T-helper 17 cell (primary cell): Measurements from ENCODE around the gene USP50. TPM values are rescaled to one million over a fixed set of nuclear protein-coding genes. Genes with fewer than 3 reads are reported as not detected.
"Not testable (repeated sequence)": the region's sequence is repeated elsewhere in the genome, so short reads cannot be mapped to it uniquely, and the experiment has no call there.

Experiments used
- ATAC-seq: fragments of 150-1000 bp; cut with Tn5 transposase; 2 replicates; pipeline ENCODE4 v1.10.0; 2021; ENCODE audit warnings: mild to moderate bottlenecking, moderate library complexity
- DNase-seq, 3 donors: peaks; one replicate each; pipeline versions ENCODE4 v3.0.0 to v3.0.0-alpha.2; 2020 to 2021
- H3K9me3 ChIP-seq: one replicate; pipeline ENCODE4 v1.7.0; 2013; ENCODE audit warnings: low read length, mild to moderate bottlenecking; ENCODE audit not compliant: control insufficient read depth, poor library complexity, severe bottlenecking
- H3K27ac Mint-ChIP-seq: one replicate; pipeline ENCODE4 v1.8.0; 2022; ENCODE audit warnings: mild to moderate bottlenecking, moderate library complexity, mixed read lengths
- H3K27me3 Mint-ChIP-seq: one replicate; pipeline ENCODE4 v1.8.0; 2022; ENCODE audit warnings: mixed read lengths
- H3K36me3 Mint-ChIP-seq: one replicate; pipeline ENCODE4 v1.8.0; 2022; ENCODE audit warnings: low read depth, mixed read lengths
- H3K4me1 Mint-ChIP-seq: one replicate; pipeline ENCODE4 v1.8.0; 2022; ENCODE audit warnings: mild to moderate bottlenecking, mixed read lengths
- H3K4me3 Mint-ChIP-seq: one replicate; pipeline ENCODE4 v1.8.0; 2022; ENCODE audit warnings: mild to moderate bottlenecking, moderate library complexity, mixed read lengths
- total RNA-seq, 4 donors: library from RNA in 2 of 4; stranded (reverse) in 2 of 4; gene quantifications; one replicate each; pipeline ENCODE4 v1.2.3 and lab custom pipeline; 2022 to 2026

USP50 gene
- total RNA-seq, 2 donors from 2014 or later, result 0.76 TPM; not detected in 1

GRCh38 chr15:50494547-50494946 is 51.9 kb downstream of the USP50 start:
- H3K4me1 Mint-ChIP-seq, H3K27ac Mint-ChIP-seq, H3K27me3 Mint-ChIP-seq, H3K4me3 Mint-ChIP-seq, ATAC-seq, DNase-seq, H3K9me3 ChIP-seq, H3K36me3 Mint-ChIP-seq: not testable (repeated sequence)

- no peak overlapping the region for H3K27ac Mint-ChIP-seq
- DNase-seq (no peak), ATAC-seq (no peak)
- H3K36me3 Mint-ChIP-seq, result peaks cover 6% of the 10 kb centered on the region
- no peaks in the 10 kb centered on the region for H3K9me3 ChIP-seq
- H3K4me1 Mint-ChIP-seq, result no peaks in the 10 kb centered on the region
- H3K27me3 Mint-ChIP-seq, result no peaks in the 10 kb centered on the region
- H3K4me3 Mint-ChIP-seq, result no peak overlapping the region
Observed at GRCh38 chr15:50493625-50494024, 52.8 kb downstream of the USP50 start.

DNA sequence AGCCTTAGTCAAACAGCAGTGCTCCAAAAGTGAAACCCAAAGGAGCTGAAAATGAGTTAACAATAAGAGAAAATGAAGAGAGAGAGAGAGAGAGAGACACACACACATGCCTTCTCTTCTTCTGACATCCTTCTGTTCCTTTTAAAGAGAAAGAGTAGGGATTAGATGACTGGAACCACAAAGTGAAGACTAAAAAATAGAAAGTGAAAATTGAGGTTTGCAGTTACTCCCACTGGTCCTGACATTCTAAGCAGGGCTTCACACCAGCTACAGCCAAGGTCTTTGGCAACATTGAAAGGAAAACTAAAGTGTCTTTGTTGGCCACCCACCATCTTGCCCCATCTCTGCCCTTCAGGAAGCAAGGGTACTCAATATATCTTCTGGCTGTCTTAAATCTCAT is 59.2 kb downstream of the USP50 start:
- no peak for DNase-seq
- ATAC-seq, result no peak
- no peaks in the 10 kb centered on the region for H3K9me3 ChIP-seq
- H3K27me3 Mint-ChIP-seq, result no peaks in the 10 kb centered on the region
- H3K36me3 Mint-ChIP-seq, result peaks cover 6% of the 10 kb centered on the region
- H3K27ac Mint-ChIP-seq, result no peak overlapping the region
- H3K4me3 Mint-ChIP-seq, result no peak overlapping the region
- peaks cover 3% of the 10 kb centered on the region for H3K4me1 Mint-ChIP-seq

GRCh38 chr15:50485389-50485788 is 61.1 kb downstream of the USP50 start:
- Mint-ChIP-seq H3K36me3 (peaks cover 15% of the 10 kb centered on the region), H3K4me3 (no peak overlapping the region), H3K4me1 (peaks cover 10% of the 10 kb centered on the region), H3K27ac (no peak overlapping the region), H3K27me3 (no peaks in the 10 kb centered on the region)
- H3K9me3 ChIP-seq, result no peaks in the 10 kb centered on the region
- ATAC-seq, result no peak
- DNase-seq, result no peak

GRCh38 chr15:50484781-50485180 is 61.7 kb downstream of the USP50 start:
- Mint-ChIP-seq H3K27me3 (no peaks in the 10 kb centered on the region), H3K4me1 (peaks cover 10% of the 10 kb centered on the region), H3K27ac (no peak overlapping the region), H3K4me3 (no peak overlapping the region), H3K36me3 (peaks cover 13% of the 10 kb centered on the region)
- ATAC-seq (no peak), DNase-seq (no peak)
- no peaks in the 10 kb centered on the region for H3K9me3 ChIP-seq

DNA sequence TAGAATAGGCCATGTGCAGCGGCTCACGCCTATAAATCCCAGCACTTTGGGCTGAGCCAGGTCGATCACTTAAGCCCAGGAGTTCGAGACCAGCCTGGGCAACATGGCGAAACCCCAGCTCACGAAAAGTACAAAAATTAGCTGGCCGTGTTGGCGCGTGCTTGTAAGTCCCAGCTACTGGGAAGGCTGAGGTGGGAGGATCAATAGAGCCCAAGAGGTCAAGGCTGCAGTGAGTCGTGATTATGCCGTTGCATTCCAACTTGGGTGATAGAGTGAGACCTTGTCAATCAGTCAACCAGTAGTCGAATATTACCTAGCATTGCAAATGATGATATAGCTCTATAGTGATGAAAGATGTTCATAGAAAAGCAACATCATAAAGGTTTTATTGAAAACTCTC is 70.3 kb downstream of the USP50 start:
- Mint-ChIP-seq H3K27ac (no peak overlapping the region), H3K4me3 (no peak overlapping the region), H3K27me3 (no peaks in the 10 kb centered on the region), H3K4me1 (peaks cover 6% of the 10 kb centered on the region), H3K36me3 (peaks cover 9% of the 10 kb centered on the region)
- DNase-seq (no peak), ATAC-seq (no peak)
- no peaks in the 10 kb centered on the region for H3K9me3 ChIP-seq

DNA sequence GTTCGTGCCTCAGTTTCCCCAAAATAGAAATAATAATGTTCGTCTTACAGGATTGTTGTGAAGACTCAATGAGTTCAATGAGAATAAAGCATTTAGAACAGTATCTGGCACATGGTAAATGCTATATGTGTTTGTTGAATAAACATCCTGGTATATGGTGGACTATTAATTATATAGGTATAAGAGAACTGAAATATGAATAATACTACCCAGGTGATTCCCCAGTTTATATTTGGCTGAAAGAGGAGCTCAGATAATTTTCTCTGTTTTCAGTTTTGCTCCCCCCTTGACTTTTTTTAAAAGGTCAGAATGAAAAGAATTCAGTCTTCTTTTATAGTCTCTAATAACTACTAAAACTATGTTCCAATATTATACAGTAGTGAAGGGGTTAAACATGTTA is 75.4 kb downstream of the USP50 start:
- DNase-seq (no peak), ATAC-seq (no peak)
- Mint-ChIP-seq H3K4me1 (peaks cover 3% of the 10 kb centered on the region), H3K4me3 (no peak overlapping the region), H3K36me3 (peaks cover 6% of the 10 kb centered on the region), H3K27me3 (no peaks in the 10 kb centered on the region), H3K27ac (no peak overlapping the region)
- H3K9me3 ChIP-seq, result no peaks in the 10 kb centered on the region

- H3K36me3 Mint-ChIP-seq, result peaks cover 8% of the 10 kb centered on the region
- DNase-seq (no peak), ATAC-seq (no peak)
- H3K27ac Mint-ChIP-seq, result peak overlapping the region; percentile 75
- no peak overlapping the region for H3K4me3 Mint-ChIP-seq
- H3K4me1 Mint-ChIP-seq, result peaks cover 2% of the 10 kb centered on the region
- H3K27me3 Mint-ChIP-seq, result no peaks in the 10 kb centered on the region
- no peaks in the 10 kb centered on the region for H3K9me3 ChIP-seq
Observed at GRCh38 chr15:50463423-50464358, 82.8 kb downstream of the USP50 start.

DNA sequence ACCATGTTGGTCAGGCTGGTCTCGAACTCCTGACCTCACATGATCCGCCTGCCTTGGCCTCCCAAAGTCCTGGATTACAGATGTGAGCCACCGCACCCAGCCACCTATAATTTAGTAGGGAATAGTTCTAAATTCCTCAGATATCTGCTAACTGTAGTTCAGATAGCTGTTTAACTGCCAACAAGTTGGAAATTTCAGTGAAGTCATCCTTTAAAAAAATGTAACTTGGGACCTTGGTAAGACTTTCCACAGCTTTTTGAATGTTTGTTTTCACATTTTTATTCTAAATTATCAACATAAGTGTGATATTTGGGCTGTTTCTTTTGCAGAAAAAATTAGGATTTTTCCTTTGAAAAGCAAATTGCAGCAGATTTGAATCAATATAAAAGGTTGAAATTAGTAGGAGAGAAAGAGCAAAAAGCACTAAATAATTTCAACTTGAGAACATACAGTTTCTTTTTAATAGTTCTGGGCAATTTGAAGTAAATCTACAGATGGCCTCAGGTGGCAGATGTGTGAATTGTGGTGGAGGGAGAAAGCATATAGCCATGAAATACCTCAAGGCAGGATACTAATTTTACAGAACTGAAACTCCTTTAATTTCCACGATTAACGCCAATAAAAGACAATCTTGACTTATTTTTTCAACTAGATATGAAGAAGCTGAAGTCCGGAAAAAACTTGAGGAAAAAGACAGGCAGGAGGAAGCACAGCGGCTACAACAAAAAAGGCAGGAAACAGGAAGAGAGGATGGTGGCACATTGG is 87.9 kb downstream of the USP50 start:
- H3K36me3 Mint-ChIP-seq, result peaks cover 9% of the 10 kb centered on the region
- no peak for ATAC-seq
- H3K27me3 Mint-ChIP-seq, result no peaks in the 10 kb centered on the region

GRCh38 chr15:50452927-50453326 is 93.5 kb downstream of the USP50 start:
- Mint-ChIP-seq H3K27ac (no peak overlapping the region), H3K36me3 (peaks cover 5% of the 10 kb centered on the region), H3K4me3 (no peak overlapping the region), H3K27me3 (no peaks in the 10 kb centered on the region), H3K4me1 (peaks cover 10% of the 10 kb centered on the region)
- DNase-seq, result no peak
- H3K9me3 ChIP-seq, result no peaks in the 10 kb centered on the region
- no peak for ATAC-seq

More for the DNA sequence above, 87.9 kb downstream of the USP50 start:
- DNase-seq, result no peak
- H3K4me3 Mint-ChIP-seq, result no peak overlapping the region
- peaks cover 4% of the 10 kb centered on the region for H3K4me1 Mint-ChIP-seq
- H3K27ac Mint-ChIP-seq, result no peak overlapping the region
- H3K9me3 ChIP-seq, result no peaks in the 10 kb centered on the region

Other genes starting within 250 kb of the USP50 start
- gene GABPB1, start 191.5 kb downstream of the USP50 start, total RNA-seq, result 10 to 100 TPM; 25.9 to 32.3 TPM
- gene USP8, start 122.3 kb downstream of the USP50 start, total RNA-seq, result 10 to 100 TPM; 43.4 to 62.8 TPM
- gene TRPM7, start 140.1 kb upstream of the USP50 start, total RNA-seq, result 10 to 100 TPM; 40.2 to 44.2 TPM
- 10 to 100 TPM; 51.5 to 58.3 TPM for gene SPPL2A, start 219.0 kb upstream of the USP50 start, total RNA-seq